ENCODE results near the gene FLOT1. TPM values are rescaled to one million over a fixed set of nuclear protein-coding genes. Genes with fewer than 3 reads are reported as not detected.
A peak's percentile ranks its signal among the peaks of the same experiment; 100 is the strongest.

The FLOT1 gene
- total RNA-seq, 4 donors from 2014 or later, result 115 to 214 (median 166) TPM

DNA sequence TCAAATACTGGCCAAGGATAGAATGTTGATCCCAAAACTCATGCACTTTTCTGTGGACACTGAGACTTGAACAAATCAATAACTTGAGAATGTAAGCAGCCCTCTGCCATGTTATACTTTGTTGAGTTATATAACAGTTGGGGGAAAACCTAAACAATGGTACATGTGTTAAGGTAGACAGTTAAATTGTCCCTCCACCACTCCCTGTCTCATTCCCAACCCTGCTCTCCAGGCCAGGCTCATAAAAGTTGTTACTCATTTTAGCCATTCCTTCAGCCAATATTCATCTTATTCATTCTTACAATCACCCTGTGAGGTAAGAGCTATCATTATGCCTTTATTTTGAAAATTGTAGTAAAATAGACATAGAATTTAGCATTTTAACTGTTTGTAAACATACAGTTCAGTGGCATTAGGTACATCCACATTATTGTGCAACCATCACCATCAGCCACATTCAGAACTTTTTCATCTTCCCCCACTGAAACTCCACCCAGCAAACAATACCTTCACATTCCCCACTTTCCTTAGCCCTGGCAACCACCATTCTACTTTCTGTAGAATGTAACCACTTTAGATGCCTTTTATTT, 40.0 kb upstream of the FLOT1 start:
- Histone ChIP-seq H3K27ac (replicated peaks in 1 of 4) (peak overlapping the region; percentile 76 to 85 (median 82)), H3K9me3 (no peaks in the 10 kb centered on the region), H3K4me1 (peaks cover 35 to 47% (median 45%) of the 10 kb centered on the region in 4 donors), H3K27me3 (no peaks in the 10 kb centered on the region), H3K36me3 (no peaks in the 10 kb centered on the region), H3K4me3 (no peak overlapping the region)
- TF ChIP-seq POLR2A (IDR thresholded peaks at IDR 0.05; ENCODE audit: low read depth) (no peak), EP300 (IDR thresholded peaks at IDR 0.05) (no peak), POLR2AphosphoS5 (IDR thresholded peaks at IDR 0.05) (no peak)
- TF ChIP-seq, protein P1, sequence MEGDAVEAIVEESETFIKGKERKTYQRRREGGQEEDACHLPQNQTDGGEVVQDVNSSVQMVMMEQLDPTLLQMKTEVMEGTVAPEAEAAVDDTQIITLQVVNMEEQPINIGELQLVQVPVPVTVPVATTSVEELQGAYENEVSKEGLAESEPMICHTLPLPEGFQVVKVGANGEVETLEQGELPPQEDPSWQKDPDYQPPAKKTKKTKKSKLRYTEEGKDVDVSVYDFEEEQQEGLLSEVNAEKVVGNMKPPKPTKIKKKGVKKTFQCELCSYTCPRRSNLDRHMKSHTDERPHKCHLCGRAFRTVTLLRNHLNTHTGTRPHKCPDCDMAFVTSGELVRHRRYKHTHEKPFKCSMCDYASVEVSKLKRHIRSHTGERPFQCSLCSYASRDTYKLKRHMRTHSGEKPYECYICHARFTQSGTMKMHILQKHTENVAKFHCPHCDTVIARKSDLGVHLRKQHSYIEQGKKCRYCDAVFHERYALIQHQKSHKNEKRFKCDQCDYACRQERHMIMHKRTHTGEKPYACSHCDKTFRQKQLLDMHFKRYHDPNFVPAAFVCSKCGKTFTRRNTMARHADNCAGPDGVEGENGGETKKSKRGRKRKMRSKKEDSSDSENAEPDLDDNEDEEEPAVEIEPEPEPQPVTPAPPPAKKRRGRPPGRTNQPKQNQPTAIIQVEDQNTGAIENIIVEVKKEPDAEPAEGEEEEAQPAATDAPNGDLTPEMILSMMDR (IDR thresholded peaks at IDR 0.05), result no peak
- intact Hi-C loops (cut with DNase I), result no loop called here
- no peak for DNase-seq (ENCODE audit: extremely low spot score)

DNA sequence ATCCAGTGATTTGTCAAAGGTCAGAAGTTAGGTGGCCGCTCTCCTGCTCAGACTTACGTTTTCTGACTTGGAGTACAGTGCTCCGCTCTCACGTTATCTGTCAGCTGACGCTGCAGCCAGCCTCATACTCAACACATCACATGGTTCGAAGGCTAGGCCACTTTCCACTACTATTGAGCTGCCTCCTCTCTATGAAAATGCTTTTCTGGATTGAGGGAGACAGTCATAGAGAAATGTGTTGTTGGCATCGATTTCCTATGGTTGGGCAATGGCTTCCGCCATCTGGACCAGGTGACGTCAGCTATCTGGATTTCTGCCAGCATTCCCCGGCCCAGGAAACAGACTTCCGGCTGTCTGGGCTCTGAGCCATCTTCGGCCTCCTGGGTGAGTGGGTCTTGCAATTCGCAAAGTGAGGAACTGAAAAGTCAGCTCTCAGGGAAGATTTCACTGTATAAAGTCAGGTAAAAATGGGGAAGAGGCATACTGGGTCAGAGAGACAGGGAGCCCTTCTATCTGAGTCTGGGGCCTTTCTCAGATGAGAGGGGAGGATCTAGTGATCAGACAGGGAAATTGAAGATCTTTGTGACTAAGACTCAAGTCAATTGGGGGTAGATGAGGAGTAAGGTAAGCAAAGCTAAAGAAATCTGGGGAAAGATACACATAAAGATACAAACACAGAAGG, 39.4 kb upstream of the FLOT1 start:
- intact Hi-C loops (cut with DNase I), result no loop called here
- Histone ChIP-seq H3K27ac (replicated peaks in 1 of 4) (peak overlapping the region; percentile 76 to 85 (median 82)), H3K4me1 (peaks cover 35 to 47% (median 45%) of the 10 kb centered on the region in 4 donors), H3K27me3 (no peaks in the 10 kb centered on the region), H3K36me3 (no peaks in the 10 kb centered on the region), H3K4me3 (peak overlapping the region in 3 of 4 donors; percentile 6 to 22 (median 7)), H3K9me3 (no peaks in the 10 kb centered on the region)
- WGBS, result 30% methylated on average over 13 of the region's 13 CpGs
- DNase-seq (ENCODE audit: extremely low spot score), result peak; percentile 99
- TF ChIP-seq EP300 (IDR thresholded peaks at IDR 0.05) (peak; percentile 57), POLR2AphosphoS5 (IDR thresholded peaks at IDR 0.05) (peak; percentile 82 to 89), POLR2A (IDR thresholded peaks at IDR 0.05; ENCODE audit: low read depth) (no peak)

DNA sequence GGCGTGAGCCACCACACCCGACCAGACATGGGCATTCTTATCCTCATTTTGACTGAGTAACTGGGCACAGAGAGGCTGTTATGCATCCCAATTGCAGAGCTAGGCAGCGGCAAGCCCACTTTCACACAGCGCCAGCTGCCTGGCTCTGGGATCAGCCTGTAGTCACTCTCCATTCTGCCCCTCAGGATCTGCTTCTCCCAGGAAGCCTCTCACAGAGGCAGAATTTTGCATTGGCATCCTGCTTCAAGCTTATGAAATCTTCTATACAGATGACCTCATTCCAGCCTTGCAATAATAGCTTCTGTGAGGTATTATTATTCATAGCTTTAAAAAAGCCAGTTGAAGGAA, 38.9 kb upstream of the FLOT1 start:
- intact Hi-C loops (cut with DNase I), result no loop called here
- peaks cover 35 to 47% (median 45%) of the 10 kb centered on the region in 4 donors for H3K4me1 ChIP-seq
- no peak for TF ChIP-seq EP300 (IDR thresholded peaks at IDR 0.05)
- TF ChIP-seq POLR2A (IDR thresholded peaks at IDR 0.05; ENCODE audit: low read depth), result no peak
- TF ChIP-seq, protein P1 (IDR thresholded peaks at IDR 0.05), result no peak
- TF ChIP-seq POLR2AphosphoS5 (IDR thresholded peaks at IDR 0.05), result no peak
- no peaks in the 10 kb centered on the region for H3K36me3 ChIP-seq
- no peak for DNase-seq (ENCODE audit: extremely low spot score)
- no peaks in the 10 kb centered on the region for H3K9me3 ChIP-seq
- peak overlapping the region in 3 of 4 donors; percentile 6 to 22 (median 7) for H3K4me3 ChIP-seq
- H3K27ac ChIP-seq (replicated peaks in 1 of 4), result peak overlapping the region; percentile 76 to 85 (median 82)
- WGBS, result 85% methylated on average over 4 of the region's 4 CpGs
- no peaks in the 10 kb centered on the region for H3K27me3 ChIP-seq

DNA sequence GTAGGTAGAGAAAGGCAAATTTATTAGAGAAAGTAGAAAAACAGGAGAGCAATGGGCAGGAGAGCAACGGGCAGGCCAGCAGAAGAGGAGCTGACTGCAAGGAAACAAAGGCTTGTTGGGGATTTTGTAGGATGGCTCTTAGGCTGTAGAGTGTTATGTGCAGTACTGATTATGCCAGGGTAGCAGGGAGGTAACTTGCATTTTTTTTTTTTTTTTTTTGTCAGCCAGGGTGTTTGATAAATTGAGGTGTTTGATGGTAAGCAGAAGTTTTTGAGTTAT, 38.1 kb upstream of the FLOT1 start:
- Histone ChIP-seq H3K27me3 (no peaks in the 10 kb centered on the region), H3K4me1 (peaks cover 35 to 47% (median 45%) of the 10 kb centered on the region in 4 donors), H3K9me3 (no peaks in the 10 kb centered on the region), H3K36me3 (no peaks in the 10 kb centered on the region), H3K27ac (replicated peaks in 1 of 4) (peak overlapping the region in 3 of 4 donors; percentile 76 to 85 (median 84)), H3K4me3 (no peak overlapping the region)
- intact Hi-C loops (cut with DNase I), result no loop called here
- no peak for DNase-seq (ENCODE audit: extremely low spot score)
- TF ChIP-seq POLR2AphosphoS5 (IDR thresholded peaks at IDR 0.05), result no peak
- TF ChIP-seq POLR2A (IDR thresholded peaks at IDR 0.05; ENCODE audit: low read depth), result no peak
- TF ChIP-seq, protein P1 (IDR thresholded peaks at IDR 0.05), result no peak
- TF ChIP-seq EP300 (IDR thresholded peaks at IDR 0.05), result no peak
- WGBS, result 100% methylated on average over 1 of the region's 1 CpG

DNA sequence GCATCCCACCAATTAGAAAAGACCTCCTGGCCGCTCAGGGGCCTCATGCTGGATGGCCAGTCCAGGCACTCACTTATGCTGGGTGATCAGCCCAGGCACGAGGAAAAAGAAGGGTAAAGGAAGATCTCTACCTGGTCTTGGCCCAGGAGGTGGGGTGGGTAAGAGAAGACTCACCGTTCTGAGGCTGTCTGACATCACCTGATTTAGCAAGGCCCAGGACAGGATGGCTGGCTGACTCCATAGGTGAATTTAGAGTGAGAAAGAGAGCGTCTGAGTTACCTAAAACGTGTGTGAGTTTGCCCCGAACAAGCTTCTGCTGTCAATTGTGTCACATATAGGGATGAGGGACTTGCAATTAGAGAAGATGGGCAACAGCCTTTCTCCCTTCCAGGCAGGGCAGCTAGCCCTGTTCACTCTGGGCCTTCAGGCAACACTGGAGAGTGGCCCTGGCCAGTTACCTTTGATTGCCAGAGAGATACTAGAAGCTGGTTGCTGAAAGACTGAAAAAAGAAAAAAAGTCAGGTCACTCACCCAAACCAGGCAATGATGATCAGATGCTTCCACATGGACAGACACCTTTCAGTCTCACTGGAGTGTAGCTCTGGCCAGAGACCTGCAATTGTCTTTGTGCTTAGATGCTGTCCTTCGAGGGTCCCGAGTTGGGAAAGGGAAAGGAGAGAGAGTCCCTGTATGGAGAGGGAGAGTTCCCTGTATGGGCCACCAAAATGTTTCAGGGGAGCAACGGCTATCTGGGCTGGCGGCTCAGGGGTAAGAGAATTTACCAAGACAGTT, 37.6 kb upstream of the FLOT1 start:
- Histone ChIP-seq H3K36me3 (no peaks in the 10 kb centered on the region), H3K27ac (replicated peaks in 1 of 4) (peak overlapping the region; percentile 54 to 85 (median 80)), H3K4me1 (peaks cover 35 to 47% (median 45%) of the 10 kb centered on the region in 4 donors), H3K27me3 (no peaks in the 10 kb centered on the region), H3K9me3 (no peaks in the 10 kb centered on the region), H3K4me3 (no peak overlapping the region)
- intact Hi-C loops (cut with DNase I), result no loop called here
- TF ChIP-seq POLR2A (IDR thresholded peaks at IDR 0.05; ENCODE audit: low read depth) (no peak), EP300 (IDR thresholded peaks at IDR 0.05) (no peak), POLR2AphosphoS5 (IDR thresholded peaks at IDR 0.05) (no peak)
- TF ChIP-seq, protein P1 (IDR thresholded peaks at IDR 0.05), result no peak
- DNase-seq (ENCODE audit: extremely low spot score), result no peak
- WGBS, result 93% methylated on average over 10 of the region's 10 CpGs

All from esophagus muscularis mucosa (tissue), 4 donors.